HepG2 (cell line): ENCODE data around the gene INSIG2. TPM values are rescaled to one million over a fixed set of nuclear protein-coding genes. Genes with fewer than 3 reads are reported as not detected.

Source experiments
- BORCS8-MEF2B ChIP-seq: sonication (generic); formaldehyde crosslinking; IDR thresholded peaks from 2 replicates; pipeline ENCODE4 v1.8.0; 2022; ENCODE audit warnings: mild to moderate bottlenecking, missing genetic modification reagents
- BRD4 ChIP-seq: sonication (generic); formaldehyde crosslinking; IDR thresholded peaks from 2 replicates; pipeline ENCODE4 v1.4.0; 2020; ENCODE audit warnings: missing genetic modification reagents
- CBFB ChIP-seq: sonication (generic); formaldehyde crosslinking; IDR thresholded peaks from 2 replicates; pipeline ENCODE4 v1.4.0; 2020; ENCODE audit warnings: missing genetic modification reagents
- CEBPB ChIP-seq: IDR thresholded peaks from 2 replicates; pipeline ENCODE4 v1.6.1; 2011; ENCODE audit warnings: low read depth, low read length, improper control_type of control experiment, borderline replicate concordance
- FOXA1 ChIP-seq, 2 experiments: fragments of 450-650 bp in 1 of 2; sonication (generic) in 1 of 2; formaldehyde crosslinking in 1 of 2; IDR thresholded peaks; 2 replicates each; pipeline versions ENCODE4 v1.4.0 to v1.6.1; 2016 to 2020; ENCODE audit warnings: missing genetic modification reagents in 1 of 2
- FOXK1 ChIP-seq: sonication (generic); formaldehyde crosslinking; IDR thresholded peaks from 2 replicates; pipeline ENCODE4 v1.4.0; 2020; ENCODE audit warnings: low read depth, missing genetic modification reagents, borderline replicate concordance
- MXI1 ChIP-seq: IDR thresholded peaks from 3 replicates; pipeline ENCODE4 v1.6.1; 2012; ENCODE audit warnings: low read depth, low read length, inconsistent platforms, borderline replicate concordance
- ONECUT2 ChIP-seq: sonication (generic); formaldehyde crosslinking; IDR thresholded peaks from 2 replicates; pipeline ENCODE4 v1.4.0; 2020; ENCODE audit warnings: missing genetic modification reagents
- SNAPC2 ChIP-seq: sonication (generic); formaldehyde crosslinking; IDR thresholded peaks from 2 replicates; pipeline ENCODE4 v1.8.1; 2022; ENCODE audit warnings: mild to moderate bottlenecking, missing genetic modification reagents
- SOX5 ChIP-seq: IDR thresholded peaks from 2 replicates; pipeline ENCODE4 v1.6.1; 2016; ENCODE audit warnings: borderline replicate concordance
- ZBTB21 ChIP-seq: sonication (generic); formaldehyde crosslinking; IDR thresholded peaks from 2 replicates; pipeline ENCODE4 v1.4.0; 2020; ENCODE audit warnings: missing genetic modification reagents
- ZNF292 ChIP-seq: sonication (generic); formaldehyde crosslinking; IDR thresholded peaks from 2 replicates; pipeline ENCODE4 v1.8.1; 2022; ENCODE audit warnings: mild to moderate bottlenecking, low read depth, missing genetic modification reagents, borderline replicate concordance
- polyA plus RNA-seq, 8 experiments: library from polyadenylated mRNA; depleted of rRNA in 3 of 8; stranded (reverse) in 7 of 8; unstranded in 1 of 8; fragments of >200 nt; fragmentation: Illumina TruSeq in 4 of 8; extraction: Trizol in 4 of 8; gene quantifications; 2 replicates each; pipeline versions ENCODE4 v1.2.1 to v1.2.3, GENCODE V29; 2011 to 2016; ENCODE audit warnings: low read depth in 4 of 8, missing spikeins in 1 of 8, mixed read lengths in 1 of 8; ENCODE audit not compliant: insufficient read depth in 1 of 8
- total RNA-seq, 5 experiments: library from RNA; depleted of rRNA; stranded (reverse); fragments of >200 nt; fragmentation: Illumina TruSeq; extraction: Trizol; gene quantifications; 2 replicates each; pipeline ENCODE4 v1.2.3, GENCODE V29; 2016; ENCODE audit warnings: low read depth in 1 of 5
- TF ChIP-seq, protein P1 (sequence below): sonication (generic); formaldehyde crosslinking; IDR thresholded peaks from 2 replicates; pipeline ENCODE4 v1.4.0; 2020; ENCODE audit warnings: mild to moderate bottlenecking, missing genetic modification reagents
- TF ChIP-seq, protein P2 (sequence below): sonication (generic); formaldehyde crosslinking; IDR thresholded peaks from 2 replicates; pipeline ENCODE4 v1.4.0; 2020; ENCODE audit warnings: missing genetic modification reagents, borderline replicate concordance
- TF ChIP-seq, protein P3 (sequence below): sonication (generic); formaldehyde crosslinking; IDR thresholded peaks from 2 replicates; pipeline ENCODE4 v1.4.0; 2020; ENCODE audit warnings: missing genetic modification reagents, borderline replicate concordance

Gene INSIG2
- total and polyA plus RNA-seq, 2 of the 13 experiments (the other 11 are each of a cell fraction or from before 2014, with no cell fraction given) = 73.5 to 481 TPM

DNA sequence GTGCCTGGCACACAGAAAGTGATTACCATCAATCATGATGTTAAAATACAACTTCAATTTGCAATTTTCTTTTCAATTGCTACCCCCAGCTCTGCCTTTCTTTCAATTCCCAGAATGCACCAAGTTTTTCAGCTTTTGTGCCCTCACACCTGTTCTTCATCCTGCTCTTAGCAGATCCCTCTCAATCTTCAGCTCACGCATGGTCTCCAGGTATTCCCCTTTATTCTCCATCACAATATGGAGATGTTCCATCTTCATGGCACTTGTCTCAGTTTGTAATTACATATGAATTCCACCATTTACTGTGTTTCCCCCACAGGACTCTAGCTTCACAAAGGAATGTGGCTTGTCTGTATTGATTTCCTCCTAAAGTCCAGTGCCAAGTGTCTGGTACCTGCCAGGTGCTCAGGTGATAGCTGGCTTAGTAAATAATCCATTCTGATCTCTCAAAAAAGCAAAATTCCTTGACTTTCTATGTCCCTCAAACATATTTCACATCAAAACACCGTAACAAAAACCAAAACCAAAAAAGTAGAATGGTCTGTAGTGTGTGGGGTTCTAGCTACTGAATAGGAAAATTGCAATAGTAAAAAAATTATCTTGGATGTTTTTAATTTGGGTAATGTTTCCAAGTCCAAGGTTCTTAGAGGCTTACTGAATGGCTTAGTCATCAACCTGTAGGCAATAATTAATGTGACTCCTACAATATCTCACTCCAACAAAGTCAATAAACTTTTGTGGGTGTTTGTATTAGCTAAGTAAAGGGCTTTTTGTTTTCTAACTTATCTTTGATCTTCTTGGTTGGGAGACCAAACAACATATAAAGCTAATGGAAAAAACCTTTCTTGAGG, 2.9 kb upstream of the INSIG2 start (continued):
- TF ChIP-seq, protein P1, sequence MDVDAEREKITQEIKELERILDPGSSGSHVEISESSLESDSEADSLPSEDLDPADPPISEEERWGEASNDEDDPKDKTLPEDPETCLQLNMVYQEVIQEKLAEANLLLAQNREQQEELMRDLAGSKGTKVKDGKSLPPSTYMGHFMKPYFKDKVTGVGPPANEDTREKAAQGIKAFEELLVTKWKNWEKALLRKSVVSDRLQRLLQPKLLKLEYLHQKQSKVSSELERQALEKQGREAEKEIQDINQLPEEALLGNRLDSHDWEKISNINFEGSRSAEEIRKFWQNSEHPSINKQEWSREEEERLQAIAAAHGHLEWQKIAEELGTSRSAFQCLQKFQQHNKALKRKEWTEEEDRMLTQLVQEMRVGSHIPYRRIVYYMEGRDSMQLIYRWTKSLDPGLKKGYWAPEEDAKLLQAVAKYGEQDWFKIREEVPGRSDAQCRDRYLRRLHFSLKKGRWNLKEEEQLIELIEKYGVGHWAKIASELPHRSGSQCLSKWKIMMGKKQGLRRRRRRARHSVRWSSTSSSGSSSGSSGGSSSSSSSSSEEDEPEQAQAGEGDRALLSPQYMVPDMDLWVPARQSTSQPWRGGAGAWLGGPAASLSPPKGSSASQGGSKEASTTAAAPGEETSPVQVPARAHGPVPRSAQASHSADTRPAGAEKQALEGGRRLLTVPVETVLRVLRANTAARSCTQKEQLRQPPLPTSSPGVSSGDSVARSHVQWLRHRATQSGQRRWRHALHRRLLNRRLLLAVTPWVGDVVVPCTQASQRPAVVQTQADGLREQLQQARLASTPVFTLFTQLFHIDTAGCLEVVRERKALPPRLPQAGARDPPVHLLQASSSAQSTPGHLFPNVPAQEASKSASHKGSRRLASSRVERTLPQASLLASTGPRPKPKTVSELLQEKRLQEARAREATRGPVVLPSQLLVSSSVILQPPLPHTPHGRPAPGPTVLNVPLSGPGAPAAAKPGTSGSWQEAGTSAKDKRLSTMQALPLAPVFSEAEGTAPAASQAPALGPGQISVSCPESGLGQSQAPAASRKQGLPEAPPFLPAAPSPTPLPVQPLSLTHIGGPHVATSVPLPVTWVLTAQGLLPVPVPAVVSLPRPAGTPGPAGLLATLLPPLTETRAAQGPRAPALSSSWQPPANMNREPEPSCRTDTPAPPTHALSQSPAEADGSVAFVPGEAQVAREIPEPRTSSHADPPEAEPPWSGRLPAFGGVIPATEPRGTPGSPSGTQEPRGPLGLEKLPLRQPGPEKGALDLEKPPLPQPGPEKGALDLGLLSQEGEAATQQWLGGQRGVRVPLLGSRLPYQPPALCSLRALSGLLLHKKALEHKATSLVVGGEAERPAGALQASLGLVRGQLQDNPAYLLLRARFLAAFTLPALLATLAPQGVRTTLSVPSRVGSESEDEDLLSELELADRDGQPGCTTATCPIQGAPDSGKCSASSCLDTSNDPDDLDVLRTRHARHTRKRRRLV (CRISPR knock-in tag) = peak; percentile 62; the same call in 1 of the 2 replicates
- TF ChIP-seq SNAPC2 (no peak), BRD4 (peak; percentile 68; the same call in 1 of the 2 replicates), ZBTB21 (CRISPR knock-in tag) (no peak), CBFB (no peak), FOXA1 (IDR thresholded peaks at IDR 0.05) (peak; percentile 76), FOXA1 (CRISPR knock-in tag; IDR thresholded peaks at IDR 0.05) (peak; percentile 66), BORCS8-MEF2B (CRISPR knock-in tag) (no peak), MXI1 (no peak), CEBPB (peak; percentile 3; the same call in 1 of the 2 replicates), FOXK1 (CRISPR knock-in tag) (peak; percentile 38; the same call in 1 of the 2 replicates), ONECUT2 (CRISPR knock-in tag) (peak; percentile 97), ZNF292 (CRISPR knock-in tag) (no peak), SOX5 (CRISPR knock-in tag) (peak; percentile 74; the same call in 1 of the 2 replicates)
- TF ChIP-seq, protein P2, sequence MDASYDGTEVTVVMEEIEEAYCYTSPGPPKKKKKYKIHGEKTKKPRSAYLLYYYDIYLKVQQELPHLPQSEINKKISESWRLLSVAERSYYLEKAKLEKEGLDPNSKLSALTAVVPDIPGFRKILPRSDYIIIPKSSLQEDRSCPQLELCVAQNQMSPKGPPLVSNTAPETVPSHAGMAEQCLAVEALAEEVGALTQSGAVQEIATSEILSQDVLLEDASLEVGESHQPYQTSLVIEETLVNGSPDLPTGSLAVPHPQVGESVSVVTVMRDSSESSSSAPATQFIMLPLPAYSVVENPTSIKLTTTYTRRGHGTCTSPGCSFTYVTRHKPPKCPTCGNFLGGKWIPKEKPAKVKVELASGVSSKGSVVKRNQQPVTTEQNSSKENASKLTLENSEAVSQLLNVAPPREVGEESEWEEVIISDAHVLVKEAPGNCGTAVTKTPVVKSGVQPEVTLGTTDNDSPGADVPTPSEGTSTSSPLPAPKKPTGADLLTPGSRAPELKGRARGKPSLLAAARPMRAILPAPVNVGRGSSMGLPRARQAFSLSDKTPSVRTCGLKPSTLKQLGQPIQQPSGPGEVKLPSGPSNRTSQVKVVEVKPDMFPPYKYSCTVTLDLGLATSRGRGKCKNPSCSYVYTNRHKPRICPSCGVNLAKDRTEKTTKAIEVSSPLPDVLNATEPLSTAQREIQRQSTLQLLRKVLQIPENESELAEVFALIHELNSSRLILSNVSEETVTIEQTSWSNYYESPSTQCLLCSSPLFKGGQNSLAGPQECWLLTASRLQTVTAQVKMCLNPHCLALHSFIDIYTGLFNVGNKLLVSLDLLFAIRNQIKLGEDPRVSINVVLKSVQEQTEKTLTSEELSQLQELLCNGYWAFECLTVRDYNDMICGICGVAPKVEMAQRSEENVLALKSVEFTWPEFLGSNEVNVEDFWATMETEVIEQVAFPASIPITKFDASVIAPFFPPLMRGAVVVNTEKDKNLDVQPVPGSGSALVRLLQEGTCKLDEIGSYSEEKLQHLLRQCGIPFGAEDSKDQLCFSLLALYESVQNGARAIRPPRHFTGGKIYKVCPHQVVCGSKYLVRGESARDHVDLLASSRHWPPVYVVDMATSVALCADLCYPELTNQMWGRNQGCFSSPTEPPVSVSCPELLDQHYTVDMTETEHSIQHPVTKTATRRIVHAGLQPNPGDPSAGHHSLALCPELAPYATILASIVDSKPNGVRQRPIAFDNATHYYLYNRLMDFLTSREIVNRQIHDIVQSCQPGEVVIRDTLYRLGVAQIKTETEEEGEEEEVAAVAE (CRISPR knock-in tag) = no peak
- TF ChIP-seq, protein P3, sequence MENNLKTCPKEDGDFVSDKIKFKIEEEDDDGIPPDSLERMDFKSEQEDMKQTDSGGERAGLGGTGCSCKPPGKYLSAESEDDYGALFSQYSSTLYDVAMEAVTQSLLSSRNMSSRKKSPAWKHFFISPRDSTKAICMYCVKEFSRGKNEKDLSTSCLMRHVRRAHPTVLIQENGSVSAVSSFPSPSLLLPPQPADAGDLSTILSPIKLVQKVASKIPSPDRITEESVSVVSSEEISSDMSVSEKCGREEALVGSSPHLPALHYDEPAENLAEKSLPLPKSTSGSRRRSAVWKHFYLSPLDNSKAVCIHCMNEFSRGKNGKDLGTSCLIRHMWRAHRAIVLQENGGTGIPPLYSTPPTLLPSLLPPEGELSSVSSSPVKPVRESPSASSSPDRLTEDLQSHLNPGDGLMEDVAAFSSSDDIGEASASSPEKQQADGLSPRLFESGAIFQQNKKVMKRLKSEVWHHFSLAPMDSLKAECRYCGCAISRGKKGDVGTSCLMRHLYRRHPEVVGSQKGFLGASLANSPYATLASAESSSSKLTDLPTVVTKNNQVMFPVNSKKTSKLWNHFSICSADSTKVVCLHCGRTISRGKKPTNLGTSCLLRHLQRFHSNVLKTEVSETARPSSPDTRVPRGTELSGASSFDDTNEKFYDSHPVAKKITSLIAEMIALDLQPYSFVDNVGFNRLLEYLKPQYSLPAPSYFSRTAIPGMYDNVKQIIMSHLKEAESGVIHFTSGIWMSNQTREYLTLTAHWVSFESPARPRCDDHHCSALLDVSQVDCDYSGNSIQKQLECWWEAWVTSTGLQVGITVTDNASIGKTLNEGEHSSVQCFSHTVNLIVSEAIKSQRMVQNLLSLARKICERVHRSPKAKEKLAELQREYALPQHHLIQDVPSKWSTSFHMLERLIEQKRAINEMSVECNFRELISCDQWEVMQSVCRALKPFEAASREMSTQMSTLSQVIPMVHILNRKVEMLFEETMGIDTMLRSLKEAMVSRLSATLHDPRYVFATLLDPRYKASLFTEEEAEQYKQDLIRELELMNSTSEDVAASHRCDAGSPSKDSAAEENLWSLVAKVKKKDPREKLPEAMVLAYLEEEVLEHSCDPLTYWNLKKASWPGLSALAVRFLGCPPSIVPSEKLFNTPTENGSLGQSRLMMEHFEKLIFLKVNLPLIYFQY (CRISPR knock-in tag) = no peak
